Activated T-cell treated with anti-CD3 and anti-CD28 coated beads for 4 hours (primary cell): ENCODE measurements around the gene EIF3C.
"Not testable (repeated sequence)": the region's sequence is repeated elsewhere in the genome, so short reads cannot be mapped to it uniquely, and the experiment has no call there.

Experiments used
- DNase-seq: peaks from one replicate; pipeline ENCODE4 v3.0.0-alpha.2; 2020

EIF3C gene

DNA sequence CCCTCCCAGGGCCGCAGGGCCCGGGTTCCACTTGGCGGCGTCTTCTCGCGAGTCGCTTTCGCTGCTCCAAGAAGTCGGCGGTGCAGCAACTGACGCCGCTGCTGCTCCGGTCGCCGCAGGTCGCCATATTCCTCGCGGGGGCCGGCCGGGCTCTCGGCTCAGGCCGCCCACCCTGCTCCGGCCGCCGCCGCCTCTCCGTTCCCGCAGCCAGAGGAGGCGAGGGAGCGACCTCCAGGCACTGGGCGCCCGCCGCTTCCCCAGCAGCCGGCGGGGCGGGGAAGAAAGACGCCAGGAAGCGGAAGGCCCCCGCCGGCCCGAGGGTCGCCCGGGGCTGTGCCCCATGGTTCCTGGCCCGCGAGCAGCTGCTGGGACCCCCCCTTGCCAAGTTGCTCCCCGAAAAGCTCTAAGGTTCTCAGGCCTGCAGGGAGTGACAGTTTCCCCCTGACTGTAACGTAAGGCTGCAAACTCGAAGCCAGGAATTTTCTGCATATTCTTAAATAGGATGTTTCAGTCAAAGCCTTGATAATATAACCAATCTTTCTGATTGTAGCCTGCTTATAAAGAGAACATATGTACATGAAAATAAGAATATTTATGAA is 39.3 kb downstream of the EIF3C start:
- not testable (repeated sequence) for DNase-seq

DNA sequence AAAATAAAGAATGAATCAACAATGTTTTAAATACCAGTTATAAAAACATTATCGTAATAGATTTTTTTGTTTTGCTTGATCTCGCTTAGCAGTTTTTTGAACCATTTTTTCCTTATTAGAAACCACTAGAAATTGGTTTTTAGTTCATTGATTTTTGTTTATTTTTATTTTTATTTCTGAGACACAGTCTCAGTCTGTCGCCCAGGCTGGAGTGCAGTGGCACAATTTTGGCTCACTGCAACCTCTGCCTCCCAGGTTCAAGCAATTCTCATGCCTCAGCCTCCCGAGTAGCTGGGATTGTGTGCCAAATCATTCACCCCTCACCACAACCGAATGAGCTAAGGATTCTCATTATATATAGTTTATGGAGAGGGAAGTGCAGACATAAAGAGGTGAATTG is 40.2 kb downstream of the EIF3C start, which contains the start of gene NPIPB9:
NPIPB9 (plus strand) TSS at position 301 of the 400 bp plus-strand sequence.
- not testable (repeated sequence) for DNase-seq

DNA sequence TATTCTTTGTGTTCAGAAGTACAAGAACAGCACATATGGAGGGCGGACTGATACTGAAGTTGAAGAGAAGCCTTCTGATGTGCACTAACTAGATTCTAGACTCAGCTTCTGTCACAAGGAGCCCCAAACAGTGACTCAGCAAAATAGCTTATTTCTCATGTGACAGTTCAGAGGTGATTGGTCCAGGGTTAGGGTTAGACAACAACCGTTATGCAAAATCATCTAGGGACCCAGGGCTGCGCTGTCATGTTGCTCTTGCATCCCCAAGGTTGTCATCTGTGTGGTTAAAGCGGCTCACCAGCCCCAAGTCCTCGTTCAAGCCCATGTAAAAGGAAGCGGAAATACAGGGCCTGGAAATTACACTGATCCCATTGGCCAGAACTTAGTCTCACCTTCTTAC is 70.4 kb downstream of the EIF3C start:
- DNase-seq, result not testable (repeated sequence)

DNA sequence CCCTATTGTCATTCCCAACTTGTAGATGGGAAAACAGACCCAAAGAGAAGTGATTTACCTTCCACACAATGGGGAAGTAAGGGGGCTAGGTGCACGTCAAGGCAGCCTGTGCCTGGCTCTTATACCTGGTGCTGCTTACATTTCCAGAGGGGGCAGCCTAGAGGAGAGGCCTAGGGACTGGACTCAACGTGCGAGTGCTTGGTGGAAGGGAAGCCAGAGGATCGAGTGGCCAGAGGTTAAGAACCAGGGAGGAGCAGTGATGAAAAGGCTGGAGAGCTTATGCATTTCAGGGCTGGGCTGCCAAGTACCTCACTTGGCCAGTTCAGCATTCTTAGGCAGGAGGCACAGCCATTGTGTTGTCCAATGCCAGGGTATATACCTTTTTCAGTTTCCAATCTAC is 71.1 kb downstream of the EIF3C start:
- not testable (repeated sequence) for DNase-seq
